HepG2 (cell line): Measurements from ENCODE around the gene ANKS3. TPM values are rescaled to one million over a fixed set of nuclear protein-coding genes. Genes with fewer than 3 reads are reported as not detected.

ENCODE experiments used
- FOSL2 ChIP-seq: sonication (generic); formaldehyde crosslinking; IDR thresholded peaks from 2 replicates; pipeline ENCODE4 v1.4.0; 2020; ENCODE audit warnings: missing genetic modification reagents
- GLI4 ChIP-seq: sonication (generic); formaldehyde crosslinking; IDR thresholded peaks from 2 replicates; pipeline ENCODE4 v1.5.1; 2020; ENCODE audit warnings: missing genetic modification reagents, mild to moderate bottlenecking, moderate library complexity, borderline replicate concordance
- GZF1 ChIP-seq: sonication (generic); formaldehyde crosslinking; IDR thresholded peaks from 2 replicates; pipeline ENCODE4 v1.5.1; 2020; ENCODE audit warnings: mild to moderate bottlenecking, missing genetic modification reagents
- HES4 ChIP-seq: sonication (generic); formaldehyde crosslinking; IDR thresholded peaks from 2 replicates; pipeline ENCODE4 v1.9.0; 2021; ENCODE audit warnings: mild to moderate bottlenecking, missing genetic modification reagents, borderline replicate concordance
- KAT2B ChIP-seq: fragments of 150-350 bp; IDR thresholded peaks from 2 replicates; pipeline ENCODE4 v1.6.1; 2014; ENCODE audit warnings: low read depth, low read length, borderline replicate concordance
- MED8 ChIP-seq: sonication (generic); formaldehyde crosslinking; IDR thresholded peaks from 2 replicates; pipeline ENCODE4 v1.8.1; 2023; ENCODE audit warnings: mild to moderate bottlenecking, missing genetic modification reagents; ENCODE audit not compliant: insufficient replicate concordance
- NFIB ChIP-seq: sonication (generic); formaldehyde crosslinking; IDR thresholded peaks from 2 replicates; pipeline ENCODE4 v1.9.0; 2021; ENCODE audit warnings: missing genetic modification reagents, mild to moderate bottlenecking, borderline replicate concordance
- RXRB ChIP-seq: IDR thresholded peaks from 2 replicates; pipeline ENCODE4 v1.6.1; 2016; ENCODE audit warnings: borderline replicate concordance, missing genetic modification reagents, missing compliant biosample characterization
- SMC3 ChIP-seq: IDR thresholded peaks from 2 replicates; pipeline ENCODE4 v1.6.1; 2011; ENCODE audit warnings: low read length, improper control_type of control experiment
- TAF1 ChIP-seq: sonication (generic); formaldehyde crosslinking; IDR thresholded peaks from 2 replicates; pipeline ENCODE4 v1.4.0; 2020; ENCODE audit warnings: missing genetic modification reagents
- TBL1XR1 ChIP-seq: fragments of 150-350 bp; IDR thresholded peaks from 2 replicates; pipeline ENCODE4 v1.6.1; 2014; ENCODE audit warnings: borderline replicate concordance, low read length; ENCODE audit not compliant: partially characterized antibody
- TEAD3 ChIP-seq: optimal IDR thresholded peaks from 2 replicates; pipeline ENCODE3; 2016; ENCODE audit warnings: borderline replicate concordance
- U2AF2 ChIP-seq: fragments of 200-400 bp; formaldehyde crosslinking; IDR thresholded peaks from 2 replicates; pipeline ENCODE4 v1.6.1; 2017; ENCODE audit warnings: low read depth, mild to moderate bottlenecking, low read length
- ZFP36L2 ChIP-seq: sonication (generic); formaldehyde crosslinking; IDR thresholded peaks from 2 replicates; pipeline ENCODE4 v1.4.0; 2020; ENCODE audit warnings: missing genetic modification reagents
- ZKSCAN5 ChIP-seq: sonication (generic); formaldehyde crosslinking; IDR thresholded peaks from 2 replicates; pipeline ENCODE4 v1.5.1; 2020; ENCODE audit warnings: mild to moderate bottlenecking, missing genetic modification reagents
- ZNF17 ChIP-seq: sonication (generic); formaldehyde crosslinking; IDR thresholded peaks from 2 replicates; pipeline ENCODE4 v1.5.0; 2020; ENCODE audit warnings: mild to moderate bottlenecking, missing genetic modification reagents
- ZNF225 ChIP-seq: sonication (generic); formaldehyde crosslinking; IDR thresholded peaks from 2 replicates; pipeline ENCODE4 v1.4.0; 2020; ENCODE audit warnings: mild to moderate bottlenecking, missing genetic modification reagents
- ZNF33A ChIP-seq: sonication (generic); formaldehyde crosslinking; IDR thresholded peaks from 2 replicates; pipeline ENCODE4 v1.5.1; 2020; ENCODE audit warnings: missing genetic modification reagents, mild to moderate bottlenecking, moderate library complexity, borderline replicate concordance
- ZNF547 ChIP-seq: sonication (generic); formaldehyde crosslinking; IDR thresholded peaks from 2 replicates; pipeline ENCODE4 v1.5.1; 2020; ENCODE audit warnings: mild to moderate bottlenecking, missing genetic modification reagents
- ZNF619 ChIP-seq: sonication (generic); formaldehyde crosslinking; IDR thresholded peaks from 2 replicates; pipeline ENCODE4 v1.4.0; 2020; ENCODE audit warnings: mild to moderate bottlenecking, missing genetic modification reagents
- ZNF672 ChIP-seq: sonication (generic); formaldehyde crosslinking; IDR thresholded peaks from 2 replicates; pipeline ENCODE4 v1.8.1; 2022; ENCODE audit warnings: missing genetic modification reagents
- ZNF7 ChIP-seq: IDR thresholded peaks from 2 replicates; pipeline ENCODE4 v1.6.1; 2016; ENCODE audit warnings: missing biosample characterization, missing genetic modification reagents
- ZNF720 ChIP-seq: sonication (generic); formaldehyde crosslinking; IDR thresholded peaks from 2 replicates; pipeline ENCODE4 v1.4.0; 2020; ENCODE audit warnings: missing genetic modification reagents
- ZSCAN25 ChIP-seq: sonication (generic); formaldehyde crosslinking; IDR thresholded peaks from 2 replicates; pipeline ENCODE4 v1.8.0; 2022; ENCODE audit warnings: mild to moderate bottlenecking, missing genetic modification reagents
- polyA plus RNA-seq, 8 experiments: library from polyadenylated mRNA; depleted of rRNA in 3 of 8; stranded (reverse) in 7 of 8; unstranded in 1 of 8; fragments of >200 nt; fragmentation: Illumina TruSeq in 4 of 8; extraction: Trizol in 4 of 8; gene quantifications; 2 replicates each; pipeline versions ENCODE4 v1.2.1 to v1.2.3, GENCODE V29; 2011 to 2016; ENCODE audit warnings: low read depth in 4 of 8, missing spikeins in 1 of 8, mixed read lengths in 1 of 8; ENCODE audit not compliant: insufficient read depth in 1 of 8
- total RNA-seq, 5 experiments: library from RNA; depleted of rRNA; stranded (reverse); fragments of >200 nt; fragmentation: Illumina TruSeq; extraction: Trizol; gene quantifications; 2 replicates each; pipeline ENCODE4 v1.2.3, GENCODE V29; 2016; ENCODE audit warnings: low read depth in 1 of 5
- TF ChIP-seq, protein P1 (sequence below): sonication (generic); formaldehyde crosslinking; IDR thresholded peaks from 2 replicates; pipeline ENCODE4 v1.8.1; 2023; ENCODE audit warnings: missing genetic modification reagents, mild to moderate bottlenecking, borderline replicate concordance
- TF ChIP-seq, protein P2 (sequence below): sonication (generic); formaldehyde crosslinking; IDR thresholded peaks from 2 replicates; pipeline ENCODE4 v1.4.0; 2020; ENCODE audit warnings: missing genetic modification reagents
- TF ChIP-seq, protein P3 (sequence below): sonication (generic); formaldehyde crosslinking; IDR thresholded peaks from 2 replicates; pipeline ENCODE4 v1.4.0; 2020; ENCODE audit warnings: missing genetic modification reagents, borderline replicate concordance
- TF ChIP-seq, protein P4 (sequence below): sonication (generic); formaldehyde crosslinking; IDR thresholded peaks from 2 replicates; pipeline ENCODE4 v1.4.0; 2020; ENCODE audit warnings: mild to moderate bottlenecking, missing genetic modification reagents

The ANKS3 gene
- total and polyA plus RNA-seq, 2 of the 13 experiments (the other 11 are each of a cell fraction or from before 2014, with no cell fraction given): 11.4 to 15.9 TPM

DNA sequence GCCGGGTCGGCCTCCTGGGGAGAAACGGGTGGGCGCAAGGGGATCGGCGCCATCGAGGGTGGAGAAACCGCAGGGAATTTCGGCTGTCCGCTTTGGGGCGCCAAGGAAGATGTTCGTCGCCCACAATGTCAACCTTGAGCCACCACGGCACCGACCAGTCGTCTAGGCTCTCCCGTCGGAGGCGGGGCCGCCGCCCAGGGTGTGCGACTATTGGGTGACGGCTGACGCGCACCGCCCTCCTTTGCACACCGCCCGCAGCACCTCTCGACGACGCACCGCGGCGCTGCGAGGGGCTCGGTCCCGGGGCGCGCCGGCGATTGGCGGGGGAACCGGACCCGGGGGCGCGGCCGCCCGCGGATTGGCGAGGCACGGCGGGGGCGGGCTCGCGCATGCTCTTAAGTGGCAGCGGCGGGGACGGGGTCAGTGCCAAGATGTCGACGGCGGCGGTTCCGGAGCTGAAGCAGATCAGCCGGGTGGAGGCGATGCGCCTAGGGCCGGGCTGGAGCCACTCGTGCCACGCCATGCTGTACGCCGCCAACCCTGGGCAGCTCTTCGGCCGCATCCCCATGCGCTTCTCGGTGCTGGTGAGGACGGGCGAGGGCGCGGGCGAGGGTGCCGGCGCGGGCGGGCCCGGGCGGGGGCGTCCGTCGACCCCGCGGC, 40.6 kb downstream of the ANKS3 start, which contains the start of gene NUDT16L1 (continued):
- TF ChIP-seq, protein P1, sequence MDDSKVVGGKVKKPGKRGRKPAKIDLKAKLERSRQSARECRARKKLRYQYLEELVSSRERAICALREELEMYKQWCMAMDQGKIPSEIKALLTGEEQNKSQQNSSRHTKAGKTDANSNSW (CRISPR knock-in tag): no peak
- TF ChIP-seq U2AF2 (no peak), ZKSCAN5 (0 out of 2 replicates have a peak, but pooled peaks have one; percentile 33), ZNF672 (CRISPR knock-in tag) (no peak), GZF1 (CRISPR knock-in tag) (no peak; the same call in 1 of the 2 replicates), NFIB (no peak), TEAD3 (CRISPR knock-in tag) (peak; percentile 21), ZNF619 (no peak), HES4 (CRISPR knock-in tag) (peak; percentile 91), ZNF225 (CRISPR knock-in tag) (no peak), SMC3 (no peak), TAF1 (CRISPR knock-in tag) (peak; percentile 75), RXRB (0 out of 2 replicates have a peak, but pooled peaks have one; percentile 10), ZNF547 (CRISPR knock-in tag) (no peak), ZNF7 (CRISPR knock-in tag) (no peak), ZFP36L2 (no peak), FOSL2 (CRISPR knock-in tag) (no peak), ZNF33A (CRISPR knock-in tag) (no peak), MED8 (CRISPR knock-in tag) (peak; percentile 18), TBL1XR1 (no peak), KAT2B (no peak), GLI4 (CRISPR knock-in tag) (no peak; the same call in 1 of the 2 replicates), ZNF720 (CRISPR knock-in tag) (no peak), ZSCAN25 (CRISPR knock-in tag) (peak; percentile 24; the same call in 1 of the 2 replicates), ZNF17 (CRISPR knock-in tag) (no peak)
- TF ChIP-seq, protein P2, sequence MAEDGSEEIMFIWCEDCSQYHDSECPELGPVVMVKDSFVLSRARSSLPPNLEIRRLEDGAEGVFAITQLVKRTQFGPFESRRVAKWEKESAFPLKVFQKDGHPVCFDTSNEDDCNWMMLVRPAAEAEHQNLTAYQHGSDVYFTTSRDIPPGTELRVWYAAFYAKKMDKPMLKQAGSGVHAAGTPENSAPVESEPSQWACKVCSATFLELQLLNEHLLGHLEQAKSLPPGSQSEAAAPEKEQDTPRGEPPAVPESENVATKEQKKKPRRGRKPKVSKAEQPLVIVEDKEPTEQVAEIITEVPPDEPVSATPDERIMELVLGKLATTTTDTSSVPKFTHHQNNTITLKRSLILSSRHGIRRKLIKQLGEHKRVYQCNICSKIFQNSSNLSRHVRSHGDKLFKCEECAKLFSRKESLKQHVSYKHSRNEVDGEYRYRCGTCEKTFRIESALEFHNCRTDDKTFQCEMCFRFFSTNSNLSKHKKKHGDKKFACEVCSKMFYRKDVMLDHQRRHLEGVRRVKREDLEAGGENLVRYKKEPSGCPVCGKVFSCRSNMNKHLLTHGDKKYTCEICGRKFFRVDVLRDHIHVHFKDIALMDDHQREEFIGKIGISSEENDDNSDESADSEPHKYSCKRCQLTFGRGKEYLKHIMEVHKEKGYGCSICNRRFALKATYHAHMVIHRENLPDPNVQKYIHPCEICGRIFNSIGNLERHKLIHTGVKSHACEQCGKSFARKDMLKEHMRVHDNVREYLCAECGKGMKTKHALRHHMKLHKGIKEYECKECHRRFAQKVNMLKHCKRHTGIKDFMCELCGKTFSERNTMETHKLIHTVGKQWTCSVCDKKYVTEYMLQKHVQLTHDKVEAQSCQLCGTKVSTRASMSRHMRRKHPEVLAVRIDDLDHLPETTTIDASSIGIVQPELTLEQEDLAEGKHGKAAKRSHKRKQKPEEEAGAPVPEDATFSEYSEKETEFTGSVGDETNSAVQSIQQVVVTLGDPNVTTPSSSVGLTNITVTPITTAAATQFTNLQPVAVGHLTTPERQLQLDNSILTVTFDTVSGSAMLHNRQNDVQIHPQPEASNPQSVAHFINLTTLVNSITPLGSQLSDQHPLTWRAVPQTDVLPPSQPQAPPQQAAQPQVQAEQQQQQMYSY: no peak
- TF ChIP-seq, protein P3, sequence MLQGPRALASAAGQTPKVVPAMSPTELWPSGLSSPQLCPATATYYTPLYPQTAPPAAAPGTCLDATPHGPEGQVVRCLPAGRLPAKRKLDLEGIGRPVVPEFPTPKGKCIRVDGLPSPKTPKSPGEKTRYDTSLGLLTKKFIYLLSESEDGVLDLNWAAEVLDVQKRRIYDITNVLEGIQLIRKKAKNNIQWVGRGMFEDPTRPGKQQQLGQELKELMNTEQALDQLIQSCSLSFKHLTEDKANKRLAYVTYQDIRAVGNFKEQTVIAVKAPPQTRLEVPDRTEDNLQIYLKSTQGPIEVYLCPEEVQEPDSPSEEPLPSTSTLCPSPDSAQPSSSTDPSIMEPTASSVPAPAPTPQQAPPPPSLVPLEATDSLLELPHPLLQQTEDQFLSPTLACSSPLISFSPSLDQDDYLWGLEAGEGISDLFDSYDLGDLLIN (CRISPR knock-in tag): no peak
- TF ChIP-seq, protein P4, sequence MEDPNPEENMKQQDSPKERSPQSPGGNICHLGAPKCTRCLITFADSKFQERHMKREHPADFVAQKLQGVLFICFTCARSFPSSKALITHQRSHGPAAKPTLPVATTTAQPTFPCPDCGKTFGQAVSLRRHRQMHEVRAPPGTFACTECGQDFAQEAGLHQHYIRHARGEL (CRISPR knock-in tag): no peak
